Peyer's patch (tissue), 4 donors: ENCODE data around the gene KRT71.

Experiments used
- POLR2A ChIP-seq, 2 donors: fragments of 450-650 bp; IDR thresholded peaks; one replicate each; pipeline ENCODE4 v1.5.1; 2017; ENCODE audit warnings: antibody characterized with exemption in 2 of 2, mild to moderate bottlenecking in 2 of 2, moderate library complexity in 2 of 2
- TF ChIP-seq, protein P1 (sequence below), 6 experiments: fragments of 450-650 bp in 4 of 6; fragments of 200-600 bp in 2 of 6; sonication (generic) in 1 of 6; IDR thresholded peaks; one replicate each; pipeline ENCODE4 v1.5.1; 2017 to 2019; ENCODE audit warnings: antibody characterized with exemption in 6 of 6, mild to moderate bottlenecking in 3 of 6, moderate library complexity in 1 of 6

DNA sequence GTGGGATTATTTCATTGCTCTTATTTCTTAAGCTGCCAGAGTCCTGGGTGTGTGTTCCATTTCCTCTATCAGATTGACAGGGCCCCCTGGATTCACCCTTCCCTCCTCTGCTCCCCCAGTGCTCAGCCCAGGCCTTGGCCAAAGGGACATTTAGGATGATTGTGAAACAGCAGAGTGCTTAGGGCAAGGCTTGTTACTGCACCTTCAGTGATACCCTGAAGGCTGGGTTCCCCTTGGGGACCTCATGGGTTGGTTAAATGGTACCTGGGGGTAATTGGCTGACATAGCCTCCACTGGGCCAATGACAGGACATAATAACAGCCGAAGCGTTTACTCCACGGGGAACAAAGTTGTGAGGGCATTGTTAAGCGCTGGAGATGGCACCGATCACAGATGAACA lies 49.6 kb upstream of the KRT71 start:
- TF ChIP-seq, protein P1, sequence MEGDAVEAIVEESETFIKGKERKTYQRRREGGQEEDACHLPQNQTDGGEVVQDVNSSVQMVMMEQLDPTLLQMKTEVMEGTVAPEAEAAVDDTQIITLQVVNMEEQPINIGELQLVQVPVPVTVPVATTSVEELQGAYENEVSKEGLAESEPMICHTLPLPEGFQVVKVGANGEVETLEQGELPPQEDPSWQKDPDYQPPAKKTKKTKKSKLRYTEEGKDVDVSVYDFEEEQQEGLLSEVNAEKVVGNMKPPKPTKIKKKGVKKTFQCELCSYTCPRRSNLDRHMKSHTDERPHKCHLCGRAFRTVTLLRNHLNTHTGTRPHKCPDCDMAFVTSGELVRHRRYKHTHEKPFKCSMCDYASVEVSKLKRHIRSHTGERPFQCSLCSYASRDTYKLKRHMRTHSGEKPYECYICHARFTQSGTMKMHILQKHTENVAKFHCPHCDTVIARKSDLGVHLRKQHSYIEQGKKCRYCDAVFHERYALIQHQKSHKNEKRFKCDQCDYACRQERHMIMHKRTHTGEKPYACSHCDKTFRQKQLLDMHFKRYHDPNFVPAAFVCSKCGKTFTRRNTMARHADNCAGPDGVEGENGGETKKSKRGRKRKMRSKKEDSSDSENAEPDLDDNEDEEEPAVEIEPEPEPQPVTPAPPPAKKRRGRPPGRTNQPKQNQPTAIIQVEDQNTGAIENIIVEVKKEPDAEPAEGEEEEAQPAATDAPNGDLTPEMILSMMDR (IDR thresholded peaks at IDR 0.05) = no peak
- no peak for TF ChIP-seq POLR2A (IDR thresholded peaks at IDR 0.05)
